Measurements from ENCODE around the gene TOMM20. TPM values are rescaled to one million over a fixed set of nuclear protein-coding genes. Genes with fewer than 3 reads are reported as not detected.
A peak's percentile ranks its signal among the peaks of the same experiment; 100 is the strongest.

The TOMM20 gene
- total RNA-seq, 2 donors from 2014 or later, result 237 to 252 TPM

GRCh38 chr1:235102993-235103411, 25.6 kb downstream of the TOMM20 start:
- DNase-seq, result peak; percentile 28
- H3K9me3 ChIP-seq (ENCODE audit: control insufficient read depth, low read length), result no peaks in the 10 kb centered on the region
- H3K4me3 Mint-ChIP-seq, result no peak overlapping the region
- H3K9ac ChIP-seq (ENCODE audit: extremely low read depth, low read length, poor library complexity, severe bottlenecking), result no peak overlapping the region
- no peak overlapping the region for H3K4me3 ChIP-seq (ENCODE audit: low read length)
- H3K4me1 ChIP-seq (ENCODE audit: control insufficient read depth, insufficient read depth, low read length), result no peaks in the 10 kb centered on the region
- no peaks in the 10 kb centered on the region for H3K9me3 Mint-ChIP-seq
- H3K36me3 ChIP-seq (ENCODE audit: control insufficient read depth, insufficient read depth, low read length), result peaks cover 20% of the 10 kb centered on the region
- H3K27me3 Mint-ChIP-seq (ENCODE audit: insufficient read depth), result peaks cover 4% of the 10 kb centered on the region
- no peak overlapping the region for H3K27ac Mint-ChIP-seq
- H3K36me3 Mint-ChIP-seq (ENCODE audit: low read depth), result peaks cover 20% of the 10 kb centered on the region
- WGBS, 2 experiments (ENCODE audit: insufficient coverage in 1 of 2, insufficient read length in 1 of 2), result 91% methylated on average over 4 of the region's 4 CpGs; no CpG with 5 or more reads in 1 of the 2 experiments
- peaks cover 8% of the 10 kb centered on the region for H3K4me1 Mint-ChIP-seq
- no peak overlapping the region for H3K27ac ChIP-seq (ENCODE audit: low read depth, low read length)
- TF ChIP-seq, protein P1, sequence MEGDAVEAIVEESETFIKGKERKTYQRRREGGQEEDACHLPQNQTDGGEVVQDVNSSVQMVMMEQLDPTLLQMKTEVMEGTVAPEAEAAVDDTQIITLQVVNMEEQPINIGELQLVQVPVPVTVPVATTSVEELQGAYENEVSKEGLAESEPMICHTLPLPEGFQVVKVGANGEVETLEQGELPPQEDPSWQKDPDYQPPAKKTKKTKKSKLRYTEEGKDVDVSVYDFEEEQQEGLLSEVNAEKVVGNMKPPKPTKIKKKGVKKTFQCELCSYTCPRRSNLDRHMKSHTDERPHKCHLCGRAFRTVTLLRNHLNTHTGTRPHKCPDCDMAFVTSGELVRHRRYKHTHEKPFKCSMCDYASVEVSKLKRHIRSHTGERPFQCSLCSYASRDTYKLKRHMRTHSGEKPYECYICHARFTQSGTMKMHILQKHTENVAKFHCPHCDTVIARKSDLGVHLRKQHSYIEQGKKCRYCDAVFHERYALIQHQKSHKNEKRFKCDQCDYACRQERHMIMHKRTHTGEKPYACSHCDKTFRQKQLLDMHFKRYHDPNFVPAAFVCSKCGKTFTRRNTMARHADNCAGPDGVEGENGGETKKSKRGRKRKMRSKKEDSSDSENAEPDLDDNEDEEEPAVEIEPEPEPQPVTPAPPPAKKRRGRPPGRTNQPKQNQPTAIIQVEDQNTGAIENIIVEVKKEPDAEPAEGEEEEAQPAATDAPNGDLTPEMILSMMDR (conservative IDR thresholded peaks at IDR 0.05), result no peak
- no peaks in the 10 kb centered on the region for H3K27me3 ChIP-seq (ENCODE audit: control insufficient read depth, insufficient read depth, low read length, poor library complexity, severe bottlenecking)

- Histone ChIP-seq H3K4me3 (ENCODE audit: low read length) (no peak overlapping the region), H3K27ac (ENCODE audit: low read depth, low read length) (no peak overlapping the region), H3K9ac (ENCODE audit: extremely low read depth, low read length, poor library complexity, severe bottlenecking) (no peak overlapping the region), H3K9me3 (ENCODE audit: control insufficient read depth, low read length) (no peaks in the 10 kb centered on the region), H3K36me3 (ENCODE audit: control insufficient read depth, insufficient read depth, low read length) (peaks cover 12% of the 10 kb centered on the region), H3K4me1 (ENCODE audit: control insufficient read depth, insufficient read depth, low read length) (no peaks in the 10 kb centered on the region), H3K27me3 (ENCODE audit: control insufficient read depth, insufficient read depth, low read length, poor library complexity, severe bottlenecking) (no peaks in the 10 kb centered on the region)
- Mint-ChIP-seq H3K9me3 (no peaks in the 10 kb centered on the region), H3K4me1 (peaks cover 8% of the 10 kb centered on the region), H3K4me3 (no peak overlapping the region), H3K27me3 (ENCODE audit: insufficient read depth) (peaks cover 4% of the 10 kb centered on the region), H3K27ac (no peak overlapping the region), H3K36me3 (ENCODE audit: low read depth) (peaks cover 12% of the 10 kb centered on the region)
- DNase-seq, result peak; percentile 25
- 97% methylated on average over 3 of the region's 3 CpGs for WGBS, 2 experiments (ENCODE audit: insufficient coverage in 1 of 2, insufficient read length in 1 of 2)
- TF ChIP-seq, protein P1 (conservative IDR thresholded peaks at IDR 0.05), result no peak
Observed at GRCh38 chr1:235102259-235102582, 26.4 kb downstream of the TOMM20 start.

GRCh38 chr1:235101558-235102258, 26.9 kb downstream of the TOMM20 start:
- H3K36me3 ChIP-seq (ENCODE audit: control insufficient read depth, insufficient read depth, low read length), result peaks cover 7% of the 10 kb centered on the region
- Mint-ChIP-seq H3K36me3 (ENCODE audit: low read depth) (peaks cover 8% of the 10 kb centered on the region), H3K4me1 (peaks cover 8% of the 10 kb centered on the region), H3K27me3 (ENCODE audit: insufficient read depth) (peaks cover 4% of the 10 kb centered on the region), H3K4me3 (no peak overlapping the region), H3K27ac (no peak overlapping the region), H3K9me3 (no peaks in the 10 kb centered on the region)
- H3K4me3 ChIP-seq (ENCODE audit: low read length), result no peak overlapping the region
- no peaks in the 10 kb centered on the region for H3K4me1 ChIP-seq (ENCODE audit: control insufficient read depth, insufficient read depth, low read length)
- 95 to 100% methylated on average over 3 to 4 of the region's 5 CpGs for WGBS, 2 experiments (ENCODE audit: insufficient coverage in 1 of 2, insufficient read length in 1 of 2)
- TF ChIP-seq, protein P1 (conservative IDR thresholded peaks at IDR 0.05), result no peak
- DNase-seq, result no peak
- no peak overlapping the region for H3K27ac ChIP-seq (ENCODE audit: low read depth, low read length)
- no peaks in the 10 kb centered on the region for H3K9me3 ChIP-seq (ENCODE audit: control insufficient read depth, low read length)
- no peak overlapping the region for H3K9ac ChIP-seq (ENCODE audit: extremely low read depth, low read length, poor library complexity, severe bottlenecking)
- no peaks in the 10 kb centered on the region for H3K27me3 ChIP-seq (ENCODE audit: control insufficient read depth, insufficient read depth, low read length, poor library complexity, severe bottlenecking)

All from endodermal cell (in vitro differentiated cells).